Activated CD4-positive, CD25-positive, alpha-beta regulatory T cell treated with anti-CD3 and anti-CD28 coated beads, Interleukin-2, amount 50 U/mL, for 16 hours (primary cell): ENCODE results near the gene PEBP1.

ENCODE experiments used
- DNase-seq: peaks from one replicate; pipeline ENCODE4 v3.0.0-alpha.2; 2020; ENCODE audit warnings: low read depth, low spot score

PEBP1 gene

GRCh38 chr12:118193958-118194357 lies 58.0 kb downstream of the PEBP1 start:
- DNase-seq = no peak
